IgD-negative memory B cell (primary cell): Measurements from ENCODE around the gene INTS7. TPM values are rescaled to one million over a fixed set of nuclear protein-coding genes. Genes with fewer than 3 reads are reported as not detected.

Experiments used
- H3K27ac Mint-ChIP-seq, 3 donors: one replicate each; pipeline ENCODE4 v1.8.0; 2020 to 2022; ENCODE audit warnings: mild to moderate bottlenecking in 3 of 3, mixed read lengths in 3 of 3, moderate library complexity in 1 of 3
- H3K27me3 Mint-ChIP-seq: one replicate; pipeline ENCODE4 v1.8.0; 2021; ENCODE audit warnings: mixed read lengths
- H3K36me3 Mint-ChIP-seq: one replicate; pipeline ENCODE4 v1.8.0; 2020; ENCODE audit warnings: mild to moderate bottlenecking, mixed read lengths
- H3K4me1 Mint-ChIP-seq, 3 donors: one replicate each; pipeline ENCODE4 v1.8.0; 2020 to 2022; ENCODE audit warnings: mixed read lengths in 3 of 3, mild to moderate bottlenecking in 1 of 3
- H3K4me3 Mint-ChIP-seq, 4 donors: one replicate each; pipeline ENCODE4 v1.8.0; 2020 to 2022; ENCODE audit warnings: mild to moderate bottlenecking in 4 of 4, mixed read lengths in 4 of 4, moderate library complexity in 3 of 4
- H3K9me3 Mint-ChIP-seq, 3 donors: one replicate each; pipeline ENCODE4 v1.8.0; 2020 to 2021; ENCODE audit warnings: mixed read lengths in 3 of 3, mild to moderate bottlenecking in 1 of 3
- polyA plus RNA-seq: library from polyadenylated mRNA; unstranded; fragments of 300-500 nt; fragmentation: Illumina TruSeq; gene quantifications from one replicate; pipeline ENCODE4 v1.2.3, GENCODE V29; 2021

The INTS7 gene
- 14.1 TPM for polyA plus RNA-seq

GRCh38 chr1:212035123-212035834 is at the start of gene INTS7, which contains the start of gene DTL:
TSS of gene INTS7 (minus strand) at chr1:212035557. CDS start at chr1:212035437, 120 bp downstream.
TSS of gene DTL (plus strand) at chr1:212035748. CDS start at chr1:212035891, 143 bp downstream.
- H3K4me3 Mint-ChIP-seq = peak within 1 kb of the TSS; percentile 94 to 100 (median 99)
- no peaks in the 10 kb centered on the region for H3K36me3 Mint-ChIP-seq
- peaks cover 38 to 47% (median 42%) of the 10 kb centered on the region in 3 donors for H3K4me1 Mint-ChIP-seq
- H3K9me3 Mint-ChIP-seq = no peaks in the 10 kb centered on the region
- H3K27me3 Mint-ChIP-seq = no peaks in the 10 kb centered on the region
- peak within 1 kb of the TSS; percentile 96 to 100 (median 96) for H3K27ac Mint-ChIP-seq

- H3K9me3 Mint-ChIP-seq = no peaks in the 10 kb centered on the region
- H3K4me1 Mint-ChIP-seq = no peaks in the 10 kb centered on the region
- H3K4me3 Mint-ChIP-seq = no peak overlapping the region
- H3K36me3 Mint-ChIP-seq = no peaks in the 10 kb centered on the region
- H3K27ac Mint-ChIP-seq = no peak overlapping the region
- no peaks in the 10 kb centered on the region for H3K27me3 Mint-ChIP-seq
Measured at GRCh38 chr1:212082765-212083406, 47.5 kb upstream of the INTS7 start.

GRCh38 chr1:212078826-212079225 is 43.5 kb upstream of the INTS7 start:
- Mint-ChIP-seq H3K27ac (no peak overlapping the region), H3K4me1 (no peaks in the 10 kb centered on the region), H3K9me3 (no peaks in the 10 kb centered on the region), H3K36me3 (peaks cover 2% of the 10 kb centered on the region), H3K27me3 (no peaks in the 10 kb centered on the region), H3K4me3 (no peak overlapping the region)

- no peaks in the 10 kb centered on the region for H3K27me3 Mint-ChIP-seq
- no peak overlapping the region for H3K4me3 Mint-ChIP-seq
- H3K4me1 Mint-ChIP-seq = no peaks in the 10 kb centered on the region
- no peaks in the 10 kb centered on the region for H3K9me3 Mint-ChIP-seq
- H3K36me3 Mint-ChIP-seq = peaks cover 2% of the 10 kb centered on the region
- H3K27ac Mint-ChIP-seq = no peak overlapping the region
Measured at GRCh38 chr1:212077028-212077427, 41.7 kb upstream of the INTS7 start.

- H3K9me3 Mint-ChIP-seq = no peaks in the 10 kb centered on the region
- H3K27me3 Mint-ChIP-seq = no peaks in the 10 kb centered on the region
- peak overlapping the region in 1 of 3 donors; percentile 5 for H3K27ac Mint-ChIP-seq
- H3K36me3 Mint-ChIP-seq = peaks cover 2% of the 10 kb centered on the region
- H3K4me1 Mint-ChIP-seq = peaks cover 0 to 3% (median 1%) of the 10 kb centered on the region in 3 donors
- no peak overlapping the region for H3K4me3 Mint-ChIP-seq
Measured at GRCh38 chr1:212074856-212075255, 39.5 kb upstream of the INTS7 start.

- Mint-ChIP-seq H3K27me3 (no peaks in the 10 kb centered on the region), H3K36me3 (peaks cover 2% of the 10 kb centered on the region), H3K4me1 (peaks cover 0 to 3% (median 1%) of the 10 kb centered on the region in 3 donors), H3K9me3 (no peaks in the 10 kb centered on the region), H3K4me3 (no peak overlapping the region), H3K27ac (no peak overlapping the region)
Measured at GRCh38 chr1:212074313-212074712, 39.0 kb upstream of the INTS7 start.

GRCh38 chr1:212073490-212073889 is 38.1 kb upstream of the INTS7 start:
- H3K4me3 Mint-ChIP-seq = no peak overlapping the region
- no peaks in the 10 kb centered on the region for H3K27me3 Mint-ChIP-seq
- peaks cover 2% of the 10 kb centered on the region for H3K36me3 Mint-ChIP-seq
- no peak overlapping the region for H3K27ac Mint-ChIP-seq
- H3K4me1 Mint-ChIP-seq = peaks cover 0 to 3% (median 1%) of the 10 kb centered on the region in 3 donors
- no peaks in the 10 kb centered on the region for H3K9me3 Mint-ChIP-seq

GRCh38 chr1:212072047-212072446 is 36.7 kb upstream of the INTS7 start:
- H3K4me3 Mint-ChIP-seq = no peak overlapping the region
- peaks cover 2% of the 10 kb centered on the region for H3K36me3 Mint-ChIP-seq
- no peak overlapping the region for H3K27ac Mint-ChIP-seq
- no peaks in the 10 kb centered on the region for H3K27me3 Mint-ChIP-seq
- peaks cover 0 to 3% (median 1%) of the 10 kb centered on the region in 3 donors for H3K4me1 Mint-ChIP-seq
- H3K9me3 Mint-ChIP-seq = no peaks in the 10 kb centered on the region

GRCh38 chr1:212070720-212071302 is 35.5 kb upstream of the INTS7 start:
- Mint-ChIP-seq H3K27ac (no peak overlapping the region), H3K4me3 (peak overlapping the region in 1 of 4 donors; percentile 39), H3K36me3 (no peaks in the 10 kb centered on the region), H3K4me1 (peaks cover 0 to 3% (median 1%) of the 10 kb centered on the region in 3 donors), H3K9me3 (no peaks in the 10 kb centered on the region), H3K27me3 (no peaks in the 10 kb centered on the region)

GRCh38 chr1:212067787-212068186 is 32.4 kb upstream of the INTS7 start:
- H3K4me3 Mint-ChIP-seq = no peak overlapping the region
- no peaks in the 10 kb centered on the region for H3K27me3 Mint-ChIP-seq
- H3K27ac Mint-ChIP-seq = no peak overlapping the region
- H3K9me3 Mint-ChIP-seq = no peaks in the 10 kb centered on the region
- peaks cover 1 to 3% (median 1%) of the 10 kb centered on the region in 3 donors for H3K4me1 Mint-ChIP-seq
- no peaks in the 10 kb centered on the region for H3K36me3 Mint-ChIP-seq

GRCh38 chr1:212062832-212063438 is 27.6 kb upstream of the INTS7 start:
- H3K27me3 Mint-ChIP-seq = no peaks in the 10 kb centered on the region
- no peaks in the 10 kb centered on the region for H3K36me3 Mint-ChIP-seq
- H3K4me3 Mint-ChIP-seq = no peak overlapping the region
- no peak overlapping the region for H3K27ac Mint-ChIP-seq
- H3K9me3 Mint-ChIP-seq = peaks cover 3% of the 10 kb centered on the region in 3 donors
- H3K4me1 Mint-ChIP-seq = peaks cover 0 to 4% (median 0%) of the 10 kb centered on the region in 3 donors

GRCh38 chr1:212060632-212061472 is 25.5 kb upstream of the INTS7 start:
- H3K36me3 Mint-ChIP-seq = no peaks in the 10 kb centered on the region
- peaks cover 11 to 19% (median 11%) of the 10 kb centered on the region in 3 donors for H3K9me3 Mint-ChIP-seq
- peaks cover 0 to 4% (median 0%) of the 10 kb centered on the region in 3 donors for H3K4me1 Mint-ChIP-seq
- H3K4me3 Mint-ChIP-seq = no peak overlapping the region
- no peaks in the 10 kb centered on the region for H3K27me3 Mint-ChIP-seq
- no peak overlapping the region for H3K27ac Mint-ChIP-seq

GRCh38 chr1:212055333-212055732 is 20.0 kb upstream of the INTS7 start:
- H3K9me3 Mint-ChIP-seq = peaks cover 11 to 19% (median 11%) of the 10 kb centered on the region in 3 donors
- no peaks in the 10 kb centered on the region for H3K27me3 Mint-ChIP-seq
- peaks cover 0 to 5% (median 0%) of the 10 kb centered on the region in 3 donors for H3K4me1 Mint-ChIP-seq
- H3K4me3 Mint-ChIP-seq = no peak overlapping the region
- H3K27ac Mint-ChIP-seq = no peak overlapping the region
- H3K36me3 Mint-ChIP-seq = no peaks in the 10 kb centered on the region

- Mint-ChIP-seq H3K4me1 (peaks cover 0 to 5% (median 0%) of the 10 kb centered on the region in 3 donors), H3K27ac (no peak overlapping the region), H3K4me3 (no peak overlapping the region), H3K9me3 (peaks cover 11 to 19% (median 11%) of the 10 kb centered on the region in 3 donors), H3K27me3 (no peaks in the 10 kb centered on the region), H3K36me3 (no peaks in the 10 kb centered on the region)
Measured at GRCh38 chr1:212053993-212054392, 18.6 kb upstream of the INTS7 start.
